HG03558 (cell line): ENCODE data around the gene GPC3.

Experiments
- ATAC-seq: cut with Tn5 transposase; IDR thresholded peaks from one replicate; pipeline ENCODE4 v1.9.1; 2021; ENCODE audit warnings: moderate number of reproducible peaks; ENCODE audit not compliant: unreplicated experiment; ENCODE audit errors: extremely low read depth

The GPC3 gene

DNA sequence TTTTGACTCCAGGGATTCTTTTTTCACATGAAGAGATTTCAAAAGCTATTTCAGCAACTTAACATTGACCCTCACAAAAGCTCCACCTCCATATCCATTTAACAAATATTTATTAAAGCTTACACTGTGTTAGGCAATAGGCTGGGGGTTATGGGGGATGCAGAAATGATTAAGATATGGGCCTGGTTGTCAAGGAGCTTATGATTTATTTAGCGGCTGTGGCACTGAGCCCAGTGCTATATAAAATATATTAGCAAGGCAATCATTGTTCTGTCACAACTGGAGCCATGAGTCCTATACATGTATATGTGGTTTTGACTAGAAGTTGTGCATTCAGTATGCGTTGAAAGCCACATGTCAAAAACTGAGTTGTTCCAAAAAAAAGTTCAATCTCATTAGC lies 131.1 kb downstream of the GPC3 start:
- no peak for ATAC-seq

DNA sequence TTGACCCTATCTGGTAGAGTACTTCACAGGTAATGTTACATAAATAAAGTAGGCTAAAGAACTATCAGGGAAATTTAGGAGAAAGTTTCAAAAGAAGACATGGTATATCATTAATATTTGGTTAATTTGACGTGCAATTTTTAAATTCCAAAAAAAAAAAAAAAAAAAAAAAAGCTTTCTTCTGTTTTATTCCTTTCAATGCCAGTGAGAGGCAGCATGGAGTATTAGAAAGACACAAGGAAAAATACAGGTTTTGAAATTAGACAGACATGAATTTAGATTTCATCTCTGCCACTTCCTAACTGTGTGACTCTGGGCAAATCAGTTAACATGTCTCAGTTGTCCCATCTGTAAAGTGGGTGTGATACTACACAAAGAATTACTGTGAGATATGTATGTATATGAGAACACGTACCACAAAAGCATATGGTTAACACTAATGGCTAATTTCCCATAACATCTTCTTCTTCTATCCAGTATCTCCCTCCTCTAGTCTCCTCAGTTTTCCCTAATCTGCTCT lies 132.5 kb downstream of the GPC3 start:
- ATAC-seq: no peak

DNA sequence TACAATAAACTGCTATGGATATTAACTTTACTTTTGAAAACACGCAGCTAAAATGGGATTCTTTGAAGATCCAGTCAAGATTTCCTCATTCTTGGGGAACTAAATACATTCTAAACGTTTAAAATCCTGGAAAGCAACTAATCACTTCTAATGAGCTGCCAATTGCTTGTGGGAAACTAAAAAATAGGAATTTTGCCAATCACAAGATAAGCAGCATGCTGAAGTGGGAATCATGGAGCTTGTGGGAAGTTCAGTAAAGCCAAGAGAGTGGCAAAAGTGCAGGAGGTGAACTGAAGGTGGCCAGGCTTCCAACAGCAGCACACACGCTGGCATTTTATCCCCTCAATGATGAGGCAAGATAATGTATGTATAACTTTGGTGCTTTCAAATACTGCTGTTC lies 133.0 kb downstream of the GPC3 start:
- no peak for ATAC-seq

DNA sequence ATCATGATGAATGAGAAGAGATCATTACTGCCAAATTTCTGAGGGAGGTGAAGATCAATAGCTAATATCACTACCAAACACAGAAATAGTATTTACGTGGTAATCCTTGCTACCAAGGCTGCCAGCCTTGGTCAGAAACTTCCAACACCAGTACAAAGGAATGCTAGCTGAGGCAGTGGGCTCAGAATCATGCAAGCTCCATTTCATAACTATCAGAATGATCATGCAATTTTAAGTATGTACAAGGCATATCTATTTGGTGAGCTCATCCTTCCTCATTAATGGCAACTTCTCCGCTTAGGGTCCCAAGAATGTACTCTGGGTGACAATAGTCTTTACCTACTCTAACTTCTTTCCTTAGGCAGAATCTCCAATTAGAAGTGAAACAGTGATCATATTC lies 135.0 kb downstream of the GPC3 start:
- ATAC-seq: no peak

DNA sequence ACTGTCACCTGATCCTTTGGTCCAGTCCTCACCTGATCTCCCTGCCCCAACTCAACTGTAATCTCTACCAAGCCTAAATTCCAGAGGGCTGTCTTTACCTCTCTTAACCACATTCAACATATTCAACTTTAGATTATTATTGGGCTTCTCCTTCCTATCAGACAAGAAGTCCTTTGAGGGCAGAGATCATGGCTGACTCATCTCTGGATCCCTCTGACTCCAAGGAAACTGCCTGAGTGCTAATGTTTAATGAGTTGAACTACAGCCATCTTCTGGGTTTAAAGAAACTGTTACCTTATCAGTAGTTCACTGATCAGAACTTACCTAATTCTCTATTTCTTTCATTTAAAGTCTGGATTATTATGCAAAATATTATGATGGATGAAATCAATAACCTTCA lies 135.7 kb downstream of the GPC3 start:
- ATAC-seq: no peak

DNA sequence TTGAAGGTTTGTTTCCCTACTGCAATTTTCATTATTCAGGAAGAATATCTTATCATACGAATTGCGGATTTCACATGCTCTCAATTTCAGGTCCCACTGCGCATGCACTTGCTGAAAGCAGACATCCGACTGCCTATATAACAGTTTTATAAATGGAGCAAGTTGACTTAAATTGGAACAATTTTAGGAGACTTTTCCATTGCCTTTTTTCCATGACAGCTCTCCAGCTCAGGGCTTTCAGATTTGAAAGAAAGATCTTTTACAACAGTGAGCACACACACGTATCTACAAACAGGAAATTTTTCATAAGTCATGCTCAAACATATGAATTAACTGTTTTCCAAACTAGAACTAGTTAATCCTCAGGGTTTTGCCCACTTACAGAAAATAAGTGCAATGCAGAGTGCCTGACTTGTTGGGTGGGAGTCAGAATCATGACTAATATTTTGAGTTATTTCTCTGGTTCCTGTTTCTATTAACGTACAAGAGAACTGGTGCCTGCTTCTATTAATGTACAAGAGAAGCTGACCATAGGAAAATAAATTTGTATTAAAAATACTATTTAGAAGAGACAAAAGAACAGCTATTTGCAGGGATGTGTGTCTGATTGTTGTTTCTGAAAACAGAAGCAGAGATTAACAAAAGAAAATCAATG lies 137.9 kb downstream of the GPC3 start:
- ATAC-seq: no peak

DNA sequence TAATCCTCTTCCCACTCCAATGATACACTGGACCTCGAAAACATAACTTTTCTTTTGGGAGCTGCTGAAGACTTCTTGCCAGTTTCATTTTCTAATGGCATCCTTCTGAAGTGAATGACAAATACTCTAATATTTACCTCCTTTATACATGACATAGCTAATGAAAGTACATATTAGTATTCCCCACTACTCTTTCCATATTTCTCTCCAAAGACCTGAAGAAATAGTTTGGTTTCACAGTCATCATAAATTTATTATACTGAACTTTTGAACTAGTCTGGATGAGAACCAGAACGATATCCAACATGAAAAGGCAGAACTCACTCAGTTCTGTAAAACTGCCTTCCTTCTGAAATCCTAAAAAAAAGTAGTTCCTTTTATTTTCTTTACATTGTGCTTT lies 139.1 kb downstream of the GPC3 start:
- ATAC-seq: no peak

DNA sequence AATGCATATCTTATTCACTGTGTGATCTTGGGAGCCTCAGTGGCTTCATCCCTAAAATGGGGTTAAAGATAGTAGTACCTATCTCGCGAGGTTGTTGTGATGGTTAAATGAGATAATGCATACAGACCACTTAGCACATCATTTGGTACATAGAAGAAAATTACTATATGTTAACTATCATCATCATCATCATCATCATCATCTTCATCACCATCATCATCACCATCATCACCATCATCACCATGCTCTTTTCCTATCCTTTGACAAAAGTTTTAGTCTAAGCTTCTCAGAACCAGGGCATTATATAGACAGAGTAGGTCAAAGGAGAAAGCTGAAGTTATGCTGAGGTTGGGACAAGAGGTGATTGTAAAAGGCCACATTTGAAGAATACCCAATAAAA lies 145.0 kb downstream of the GPC3 start:
- no peak for ATAC-seq

DNA sequence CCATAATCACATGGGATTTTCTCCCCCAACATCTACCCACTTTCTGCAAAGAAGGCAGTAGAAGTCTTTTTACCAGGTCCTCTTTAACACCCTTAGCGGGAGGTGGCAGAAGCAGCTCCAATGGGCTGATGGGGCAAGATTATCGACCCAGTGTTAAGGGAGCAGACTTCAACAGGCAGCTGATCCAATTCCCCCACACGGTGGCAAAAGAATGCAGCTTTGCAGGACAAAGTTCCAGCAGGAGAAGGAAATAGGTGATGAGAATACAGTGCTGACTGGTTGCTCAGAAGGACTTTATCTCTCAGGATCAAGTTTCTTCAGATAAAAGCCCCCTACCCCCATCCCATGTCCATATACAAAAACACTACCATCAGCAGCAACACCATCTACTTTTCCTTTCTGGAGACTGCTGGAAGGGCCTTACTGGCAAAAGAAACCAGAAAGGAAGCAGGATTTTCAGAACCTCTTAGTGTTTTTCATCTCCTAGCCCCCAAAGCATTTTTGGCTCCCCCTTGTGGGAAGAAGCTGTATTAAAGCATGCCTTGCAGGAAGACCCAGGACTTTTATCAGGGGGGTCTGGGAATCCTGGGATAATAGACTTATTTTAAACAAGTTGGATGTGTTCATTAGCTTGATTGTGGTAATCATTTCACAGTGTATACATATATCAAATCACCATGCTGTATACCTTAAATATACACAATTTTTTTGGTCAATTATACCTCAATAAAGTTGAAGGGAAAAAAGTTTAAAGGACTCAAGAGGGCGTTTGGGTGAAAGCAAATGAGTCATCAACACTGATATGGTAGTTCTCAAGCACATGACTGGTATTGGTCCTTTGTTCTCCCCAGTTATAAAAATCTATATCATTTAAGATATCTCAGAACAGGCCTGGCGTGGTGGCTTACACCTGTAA lies 146.4 kb downstream of the GPC3 start:
- ATAC-seq: no peak

DNA sequence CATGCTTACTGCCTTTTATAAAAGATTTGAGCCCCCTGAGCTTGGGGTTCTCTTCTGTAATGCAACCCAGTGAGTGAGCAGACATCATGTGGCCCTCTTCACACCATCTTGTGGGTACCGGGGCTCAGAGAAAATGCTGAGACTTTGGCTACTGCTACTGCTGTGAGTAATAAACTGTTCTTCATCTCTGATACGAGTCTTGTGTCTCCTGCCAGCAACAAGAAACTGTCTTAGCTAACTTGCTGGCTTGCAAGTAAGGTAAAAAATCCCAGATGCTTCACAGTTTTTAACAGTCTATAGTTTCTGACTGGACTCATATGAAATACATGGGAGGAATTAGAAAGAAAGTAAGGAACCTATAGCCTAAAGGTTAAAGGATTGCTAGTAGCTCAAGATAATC lies 148.3 kb downstream of the GPC3 start:
- ATAC-seq: no peak

DNA sequence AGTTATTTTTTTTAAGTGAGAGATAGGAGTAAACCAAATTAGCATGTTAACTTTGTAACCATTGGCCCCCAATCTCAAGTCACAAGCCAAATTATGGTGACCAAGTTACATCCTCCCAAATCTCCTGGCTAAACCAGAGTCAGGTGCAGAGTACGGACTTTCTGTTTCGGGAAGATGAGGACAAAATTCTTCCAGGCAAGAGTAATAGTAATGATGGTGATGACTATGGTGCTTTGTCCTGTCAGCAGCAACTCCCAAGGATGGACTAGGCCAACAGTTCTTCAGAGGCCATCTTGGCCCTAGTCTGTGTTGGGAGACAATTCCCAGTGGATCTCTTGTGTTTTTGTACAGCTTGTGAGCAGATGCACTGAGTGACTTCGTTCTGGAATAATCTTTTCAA lies 148.8 kb downstream of the GPC3 start:
- no peak for ATAC-seq

DNA sequence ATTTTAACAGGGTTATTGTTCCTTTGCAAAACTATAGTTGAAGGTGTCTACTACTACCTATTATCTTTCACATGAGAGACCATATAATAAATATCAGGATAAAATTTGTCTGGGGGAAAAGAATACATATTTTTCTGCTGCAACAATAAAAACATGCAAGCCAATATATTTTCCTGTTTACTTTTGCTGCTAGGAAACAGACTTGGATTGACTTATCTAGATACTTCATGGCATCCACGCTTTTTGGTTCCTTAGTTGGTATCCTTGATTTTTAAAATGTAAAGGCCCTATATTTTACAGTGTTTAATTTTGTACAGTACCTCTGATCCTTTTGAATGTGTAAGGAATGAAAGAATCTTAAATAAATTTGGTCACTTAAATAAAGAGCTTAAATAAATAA lies 150.6 kb downstream of the GPC3 start:
- no peak for ATAC-seq

DNA sequence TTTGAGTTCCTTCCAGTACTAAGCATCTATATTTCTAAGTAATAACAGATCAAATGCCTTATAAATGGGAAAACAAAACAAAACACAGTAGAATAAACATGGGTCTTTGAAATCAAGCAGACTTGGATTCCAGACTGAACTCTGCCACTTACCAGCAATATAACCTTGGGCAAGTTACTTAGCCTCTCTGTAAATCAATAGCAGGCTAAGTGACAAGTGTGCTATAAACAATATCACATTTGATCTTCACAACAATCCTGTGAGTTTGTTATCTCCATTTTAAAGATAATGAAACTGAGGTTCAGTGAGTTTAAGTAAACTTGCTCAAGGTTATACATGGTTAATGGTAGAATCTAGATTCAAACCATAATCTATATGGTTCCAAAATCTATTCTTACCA lies 165.8 kb downstream of the GPC3 start:
- ATAC-seq: no peak

DNA sequence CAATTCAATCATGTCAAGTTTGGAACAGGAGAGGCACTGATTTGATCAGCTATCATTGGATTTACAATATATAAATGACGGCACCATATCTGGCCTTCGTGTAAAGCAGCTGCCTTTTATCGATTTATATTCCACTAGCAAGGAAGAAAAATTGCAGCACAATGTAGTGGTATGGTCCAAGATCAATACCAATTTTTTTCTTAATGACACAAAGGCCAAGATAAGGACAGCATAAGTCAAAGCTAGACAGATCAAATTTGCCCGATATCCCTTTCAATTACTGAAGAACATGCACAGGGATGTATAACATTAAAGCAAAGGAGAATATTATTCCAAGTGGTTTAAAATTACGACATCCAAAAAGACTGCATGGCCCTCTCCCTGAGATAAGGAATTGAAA lies 167.4 kb downstream of the GPC3 start:
- ATAC-seq: no peak

DNA sequence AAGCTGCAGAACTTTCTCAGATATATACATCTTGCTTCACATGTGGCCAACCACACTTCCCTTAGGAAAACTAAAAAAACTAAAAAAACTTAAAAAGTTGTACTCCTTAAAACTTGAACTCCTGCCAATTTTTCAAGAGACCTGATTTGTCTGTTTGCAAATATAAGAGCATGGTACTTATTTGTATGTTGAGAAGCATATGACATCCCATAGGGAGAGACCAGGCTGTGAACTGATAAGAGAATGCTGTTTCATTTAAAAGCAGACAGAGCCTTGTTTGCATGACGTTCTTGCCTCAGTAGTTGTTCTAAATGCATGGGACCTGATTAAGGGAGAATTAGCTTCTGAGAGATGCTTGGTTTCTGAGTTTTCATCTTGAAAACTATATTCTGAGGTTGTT lies 169.9 kb downstream of the GPC3 start:
- ATAC-seq: no peak

DNA sequence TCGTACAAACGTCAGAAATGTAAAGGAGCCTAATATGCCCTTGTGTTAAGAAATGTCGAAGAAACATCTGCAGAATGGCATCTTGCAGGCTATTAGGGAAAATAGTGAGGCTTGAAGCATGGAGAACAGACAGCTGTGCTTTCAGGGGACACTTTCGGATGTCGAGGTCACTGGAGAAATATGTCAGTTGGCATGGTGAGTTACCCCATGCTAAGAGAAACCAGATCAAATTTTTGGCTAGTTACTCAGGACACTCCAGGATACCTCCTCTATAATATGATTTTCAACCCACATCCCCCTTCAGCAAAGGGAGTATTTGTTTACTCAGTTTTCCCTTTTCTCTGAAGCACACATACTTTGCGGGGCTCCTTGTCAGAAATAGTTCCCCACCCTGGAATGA lies 171.4 kb downstream of the GPC3 start:
- ATAC-seq: no peak

DNA sequence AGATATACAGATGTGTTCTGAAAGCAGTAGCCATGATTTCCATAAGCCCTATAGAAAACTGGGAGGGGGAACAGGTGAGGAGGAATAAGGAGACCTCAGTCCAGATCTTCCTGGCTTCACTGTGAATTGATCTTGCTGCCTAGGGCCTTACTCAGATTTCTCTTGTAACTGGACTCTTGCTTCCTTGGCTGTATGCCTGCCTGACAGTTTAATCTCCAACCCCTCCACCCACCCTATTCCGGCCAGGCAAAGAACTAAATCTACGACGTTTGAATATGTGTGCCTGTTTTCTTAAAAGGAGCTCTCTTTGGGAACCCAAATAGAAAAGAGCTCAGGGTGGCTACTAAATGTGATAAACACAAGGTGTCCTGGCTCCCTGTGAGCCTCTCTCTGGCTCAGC lies 173.0 kb downstream of the GPC3 start:
- ATAC-seq: no peak

DNA sequence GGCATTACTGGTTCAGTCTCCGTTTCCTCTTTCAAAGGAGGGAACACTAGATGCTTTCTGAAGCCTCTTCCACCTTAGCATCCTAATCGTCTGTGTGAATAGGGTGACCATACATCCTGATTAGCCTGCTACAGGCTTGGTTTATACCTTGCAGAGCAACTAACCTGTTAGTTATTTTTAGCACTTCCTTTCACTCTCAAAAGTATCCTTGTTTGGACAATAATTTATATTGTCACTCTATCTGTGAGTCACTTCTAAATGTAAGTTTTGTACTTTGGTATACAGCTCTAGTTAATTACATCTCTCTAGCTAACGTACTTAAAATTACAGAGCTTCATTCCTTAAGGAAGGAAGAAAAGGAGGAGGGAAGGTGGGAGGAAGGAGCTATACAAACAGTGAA lies 174.5 kb downstream of the GPC3 start:
- ATAC-seq: no peak

DNA sequence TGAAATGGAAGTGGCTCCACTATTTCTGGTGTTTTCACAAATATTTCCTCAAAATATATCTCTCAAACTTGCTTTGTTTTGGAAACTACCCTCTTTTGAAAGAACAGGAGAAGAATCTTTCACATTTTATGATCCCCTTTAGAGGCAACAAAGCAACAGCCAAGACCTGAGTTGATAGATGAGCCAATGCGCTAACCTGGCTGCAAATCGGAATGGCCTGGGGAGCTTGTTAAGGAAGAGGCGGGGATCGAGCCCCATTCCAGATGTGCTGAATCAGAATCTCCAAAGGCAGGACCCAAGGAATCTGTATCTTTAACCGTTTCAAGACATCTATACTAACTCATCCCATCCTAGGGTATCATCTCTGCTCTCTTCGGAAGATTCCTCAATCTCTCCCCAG lies 181.3 kb downstream of the GPC3 start:
- no peak for ATAC-seq

DNA sequence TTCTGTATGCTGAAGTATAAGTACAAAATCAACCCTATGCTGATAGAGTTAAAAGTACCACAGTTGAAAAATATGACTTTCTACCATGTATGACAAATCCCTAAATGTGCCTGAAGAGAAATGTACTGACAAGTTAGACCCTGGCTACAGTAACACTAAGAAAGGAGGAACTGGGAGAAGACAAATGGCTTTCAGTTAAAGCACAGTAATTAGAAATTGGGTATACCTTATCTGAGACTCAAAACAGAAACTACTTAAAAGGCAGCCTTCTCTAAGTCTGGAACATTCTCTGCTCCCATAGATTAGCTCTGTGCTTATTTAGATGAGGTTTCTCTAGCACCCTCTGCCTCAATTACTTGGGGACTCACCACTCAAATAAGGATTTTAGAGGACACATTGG lies 189.1 kb downstream of the GPC3 start:
- no peak for ATAC-seq

DNA sequence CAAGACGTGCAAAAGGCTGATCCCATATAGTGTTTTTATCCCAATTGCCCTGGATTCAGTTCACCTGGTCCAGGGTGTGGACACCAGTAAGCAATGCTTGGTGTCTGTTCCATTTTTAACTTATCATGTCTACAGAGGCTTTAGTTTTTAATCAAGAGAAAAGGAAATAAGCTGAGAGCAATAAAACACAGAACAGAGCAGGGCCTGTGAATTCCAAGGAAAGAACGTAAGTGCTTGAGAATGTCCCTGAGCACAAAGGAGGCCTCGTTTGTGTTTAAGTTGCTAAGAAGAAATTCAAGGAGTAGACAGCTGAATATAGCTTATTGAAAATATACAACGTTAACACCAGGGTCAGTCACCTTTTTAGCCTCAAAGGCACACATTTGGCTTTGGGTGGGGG lies 191.3 kb downstream of the GPC3 start:
- ATAC-seq: no peak

DNA sequence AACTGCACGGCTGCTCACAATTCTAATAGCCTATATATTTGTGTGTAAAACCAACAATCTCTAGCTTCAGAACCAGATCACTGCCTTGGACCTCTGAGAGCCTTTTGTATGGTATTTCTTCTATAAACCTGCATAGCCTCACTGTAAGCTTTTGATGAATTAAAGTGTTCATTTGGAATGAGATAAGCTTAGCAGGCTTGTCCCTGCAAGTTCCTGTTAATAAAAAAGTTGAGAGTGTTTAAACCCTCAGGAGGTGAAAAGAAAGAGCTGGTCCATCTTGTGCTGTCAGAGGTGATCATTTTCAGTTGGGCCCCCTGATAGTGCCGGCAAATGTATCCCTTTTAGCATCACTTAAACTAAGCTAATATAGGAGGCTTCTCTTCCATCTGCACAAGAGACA lies 191.8 kb downstream of the GPC3 start:
- ATAC-seq: no peak
